Neural crest cell (in vitro differentiated cells): ENCODE results near the gene NMRK2. TPM values are rescaled to one million over a fixed set of nuclear protein-coding genes. Genes with fewer than 3 reads are reported as not detected.
"Not testable (repeated sequence)": the region's sequence is repeated elsewhere in the genome, so short reads cannot be mapped to it uniquely, and the experiment has no call there.

Experiments used
- DNase-seq: peaks from one replicate; pipeline ENCODE4 v3.0.0; 2021; ENCODE audit warnings: low read depth, mixed read lengths, low spot score
- H3K27ac Mint-ChIP-seq: one replicate; pipeline ENCODE4 v1.8.0; 2021; ENCODE audit warnings: mild to moderate bottlenecking, mixed read lengths; ENCODE audit not compliant: unreplicated experiment
- H3K27me3 Mint-ChIP-seq: 2 replicates; pipeline ENCODE4 v1.8.0; 2021; ENCODE audit warnings: low read depth, mild to moderate bottlenecking, mixed read lengths
- H3K36me3 Mint-ChIP-seq: 2 replicates; pipeline ENCODE4 v1.8.0; 2021; ENCODE audit warnings: low read depth, mild to moderate bottlenecking, mixed read lengths
- H3K4me1 Mint-ChIP-seq: 2 replicates; pipeline ENCODE4 v1.8.0; 2021; ENCODE audit warnings: mixed read lengths
- H3K4me3 Mint-ChIP-seq: one replicate; pipeline ENCODE4 v1.8.0; 2021; ENCODE audit warnings: mild to moderate bottlenecking, mixed read lengths
- H3K9me3 Mint-ChIP-seq: 2 replicates; pipeline ENCODE4 v1.8.0; 2021; ENCODE audit warnings: mixed read lengths
- CTCF ChIP-seq: fragments of 200-600 bp; sonication (generic); conservative IDR thresholded peaks from 2 replicates; pipeline ENCODE4 v1.5.0; 2021; ENCODE audit warnings: antibody characterized with exemption, mild to moderate bottlenecking
- total RNA-seq: library from RNA; stranded (reverse); gene quantifications from 2 replicates; pipeline ENCODE4 v1.2.1, GENCODE V29; 2021

NMRK2 gene
- total RNA-seq, 1 donor from 2014 or later = not detected

GRCh38 chr19:3942790-3943409 is 10.0 kb downstream of the NMRK2 start:
- Mint-ChIP-seq H3K9me3 (no peaks in the 10 kb centered on the region), H3K27ac (no peak overlapping the region), H3K4me3 (no peak overlapping the region), H3K27me3 (no peaks in the 10 kb centered on the region), H3K4me1 (no peaks in the 10 kb centered on the region), H3K36me3 (no peaks in the 10 kb centered on the region)
- DNase-seq = no peak
- no peak for TF ChIP-seq CTCF

- no peak for TF ChIP-seq CTCF
- Mint-ChIP-seq H3K4me1 (no peaks in the 10 kb centered on the region), H3K27ac (no peak overlapping the region)
Observed at GRCh38 chr19:3944018-3944721, 11.3 kb downstream of the NMRK2 start.

GRCh38 chr19:3945838-3946237 is 13.0 kb downstream of the NMRK2 start:
- H3K27ac Mint-ChIP-seq = no peak overlapping the region
- no peak overlapping the region for H3K4me3 Mint-ChIP-seq
- no peak for DNase-seq
- no peak for TF ChIP-seq CTCF
- no peaks in the 10 kb centered on the region for H3K36me3 Mint-ChIP-seq
- no peaks in the 10 kb centered on the region for H3K9me3 Mint-ChIP-seq
- H3K4me1 Mint-ChIP-seq = no peaks in the 10 kb centered on the region
- H3K27me3 Mint-ChIP-seq = no peaks in the 10 kb centered on the region

More at GRCh38 chr19:3944018-3944721, 11.3 kb downstream of the NMRK2 start:
- H3K36me3 Mint-ChIP-seq = no peaks in the 10 kb centered on the region
- no peaks in the 10 kb centered on the region for H3K9me3 Mint-ChIP-seq
- no peaks in the 10 kb centered on the region for H3K27me3 Mint-ChIP-seq
- H3K4me3 Mint-ChIP-seq = no peak overlapping the region
- DNase-seq = no peak

- DNase-seq, H3K9me3 Mint-ChIP-seq, H3K27ac Mint-ChIP-seq, H3K4me3 Mint-ChIP-seq, H3K27me3 Mint-ChIP-seq, H3K36me3 Mint-ChIP-seq, H3K4me1 Mint-ChIP-seq: not testable (repeated sequence)
Observed at GRCh38 chr19:3947316-3947933, 14.6 kb downstream of the NMRK2 start.

GRCh38 chr19:3949294-3949693 is 16.4 kb downstream of the NMRK2 start:
- Mint-ChIP-seq H3K4me1 (no peaks in the 10 kb centered on the region), H3K36me3 (no peaks in the 10 kb centered on the region), H3K27me3 (no peaks in the 10 kb centered on the region), H3K4me3 (no peak overlapping the region), H3K27ac (no peak overlapping the region), H3K9me3 (no peaks in the 10 kb centered on the region)
- no peak for TF ChIP-seq CTCF
- DNase-seq = no peak
